ENCODE data around the gene MFSD11.
"Not testable (repeated sequence)": the region's sequence is repeated elsewhere in the genome, so short reads cannot be mapped to it uniquely, and the experiment has no call there.

MFSD11 gene

GRCh38 chr17:76751416-76751993 is 13.6 kb downstream of the MFSD11 start:
- in situ Hi-C loops (cut with HindIII; ENCODE audit: low pct_unique_long_range_greater_than_20kb, low sequenced_read_pairs): no loop called here
- no peak for DNase-seq (ENCODE audit: low read depth in 1 of 2, low spot score in 1 of 2)
- TF ChIP-seq JUND (IDR thresholded peaks at IDR 0.05; ENCODE audit: low read depth): no peak

- no peak for TF ChIP-seq JUND (IDR thresholded peaks at IDR 0.05; ENCODE audit: low read depth)
- in situ Hi-C loops (cut with HindIII; ENCODE audit: low pct_unique_long_range_greater_than_20kb, low sequenced_read_pairs): no loop called here
- no peak for DNase-seq (ENCODE audit: low read depth in 1 of 2, low spot score in 1 of 2)
These were observed 14.1 kb downstream of the MFSD11 start for GRCh38 chr17:76752006-76752405.

GRCh38 chr17:76753061-76753961 is 15.4 kb downstream of the MFSD11 start:
- no peak for DNase-seq (ENCODE audit: low read depth in 1 of 2, low spot score in 1 of 2)

GRCh38 chr17:76755285-76755684 is 17.4 kb downstream of the MFSD11 start:
- TF ChIP-seq JUND (IDR thresholded peaks at IDR 0.05; ENCODE audit: low read depth): no peak
- in situ Hi-C loops (cut with HindIII; ENCODE audit: low pct_unique_long_range_greater_than_20kb, low sequenced_read_pairs): no loop called here
- DNase-seq (ENCODE audit: low read depth in 1 of 2, low spot score in 1 of 2): no peak

More at GRCh38 chr17:76753061-76753961, 15.4 kb downstream of the MFSD11 start:
- in situ Hi-C loops (cut with HindIII; ENCODE audit: low pct_unique_long_range_greater_than_20kb, low sequenced_read_pairs): no loop called here
- TF ChIP-seq JUND (IDR thresholded peaks at IDR 0.05; ENCODE audit: low read depth): no peak

- no peak for DNase-seq (ENCODE audit: low read depth in 1 of 2, low spot score in 1 of 2)
- TF ChIP-seq JUND (IDR thresholded peaks at IDR 0.05; ENCODE audit: low read depth): no peak
- in situ Hi-C loops (cut with HindIII; ENCODE audit: low pct_unique_long_range_greater_than_20kb, low sequenced_read_pairs): no loop called here
These were observed 19.3 kb downstream of the MFSD11 start for GRCh38 chr17:76757256-76757655.

GRCh38 chr17:76758570-76758969 is 20.7 kb downstream of the MFSD11 start:
- no peak for DNase-seq (ENCODE audit: low read depth in 1 of 2, low spot score in 1 of 2)
- no peak for TF ChIP-seq JUND (IDR thresholded peaks at IDR 0.05; ENCODE audit: low read depth)
- in situ Hi-C loops (cut with HindIII; ENCODE audit: low pct_unique_long_range_greater_than_20kb, low sequenced_read_pairs): no loop called here

GRCh38 chr17:76772842-76773525 is 35.1 kb downstream of the MFSD11 start:
- DNase-seq (ENCODE audit: low read depth in 1 of 2, low spot score in 1 of 2): no peak
- no peak for TF ChIP-seq JUND (IDR thresholded peaks at IDR 0.05; ENCODE audit: low read depth)

GRCh38 chr17:76775021-76775600 is 37.2 kb downstream of the MFSD11 start:
- DNase-seq (ENCODE audit: low read depth in 1 of 2, low spot score in 1 of 2): no peak
- in situ Hi-C loops (cut with HindIII; ENCODE audit: low pct_unique_long_range_greater_than_20kb, low sequenced_read_pairs): no loop called here
- TF ChIP-seq JUND (IDR thresholded peaks at IDR 0.05; ENCODE audit: low read depth): no peak

More at GRCh38 chr17:76772842-76773525, 35.1 kb downstream of the MFSD11 start:
- in situ Hi-C loops (cut with HindIII; ENCODE audit: low pct_unique_long_range_greater_than_20kb, low sequenced_read_pairs): no loop called here

- in situ Hi-C loops (cut with HindIII; ENCODE audit: low pct_unique_long_range_greater_than_20kb, low sequenced_read_pairs): no loop called here
- no peak for TF ChIP-seq JUND (IDR thresholded peaks at IDR 0.05; ENCODE audit: low read depth)
- DNase-seq (ENCODE audit: low read depth in 1 of 2, low spot score in 1 of 2): no peak
These were observed 43.4 kb downstream of the MFSD11 start for GRCh38 chr17:76781056-76781982.

GRCh38 chr17:76783146-76783545 is 45.2 kb downstream of the MFSD11 start:
- TF ChIP-seq JUND (IDR thresholded peaks at IDR 0.05; ENCODE audit: low read depth): no peak
- no peak for DNase-seq (ENCODE audit: low read depth in 1 of 2, low spot score in 1 of 2)
- in situ Hi-C loops (cut with HindIII; ENCODE audit: low pct_unique_long_range_greater_than_20kb, low sequenced_read_pairs): no loop called here

GRCh38 chr17:76784926-76785325 is 47.0 kb downstream of the MFSD11 start:
- no peak for TF ChIP-seq JUND (IDR thresholded peaks at IDR 0.05; ENCODE audit: low read depth)
- in situ Hi-C loops (cut with HindIII; ENCODE audit: low pct_unique_long_range_greater_than_20kb, low sequenced_read_pairs): no loop called here
- no peak for DNase-seq (ENCODE audit: low read depth in 1 of 2, low spot score in 1 of 2)

GRCh38 chr17:76787866-76788265 is 49.9 kb downstream of the MFSD11 start:
- in situ Hi-C loops (cut with HindIII; ENCODE audit: low pct_unique_long_range_greater_than_20kb, low sequenced_read_pairs): not testable (repeated sequence)
- DNase-seq (ENCODE audit: low read depth in 1 of 2, low spot score in 1 of 2): peak in 1 of 2 experiments; percentile 74
